ENCODE results near the gene DPP10.

GRCh38 chr2:114545052-114545451 is 102.6 kb downstream of the DPP10 start:
- TF ChIP-seq CTCF (IDR thresholded peaks at IDR 0.05), result no peak
- no peak for TF ChIP-seq ZFX (IDR thresholded peaks at IDR 0.05; ENCODE audit: borderline replicate concordance)

Data from 22Rv1 (cell line).